ENCODE results near the gene BYSL.

BYSL gene

DNA sequence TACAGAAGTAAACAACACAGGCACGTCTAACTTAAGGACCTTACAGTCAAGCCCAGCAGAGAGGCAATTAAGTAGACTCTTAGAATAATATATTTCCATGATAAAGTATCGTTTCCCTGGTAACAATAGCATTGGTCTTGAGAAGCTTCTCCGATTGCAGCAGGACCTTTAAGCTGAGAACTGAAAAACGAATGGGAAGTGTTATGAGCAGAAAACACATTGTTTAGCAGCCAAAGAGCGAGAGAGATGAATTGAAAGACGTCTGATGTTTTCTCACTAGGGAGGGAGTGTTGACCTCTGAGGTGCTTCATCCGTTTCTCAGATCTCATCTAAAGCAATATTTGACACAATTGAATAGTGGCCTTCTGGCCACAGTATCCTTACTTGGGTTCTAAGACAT is 855 bp downstream of the BYSL start:
- TF ChIP-seq, protein P1, sequence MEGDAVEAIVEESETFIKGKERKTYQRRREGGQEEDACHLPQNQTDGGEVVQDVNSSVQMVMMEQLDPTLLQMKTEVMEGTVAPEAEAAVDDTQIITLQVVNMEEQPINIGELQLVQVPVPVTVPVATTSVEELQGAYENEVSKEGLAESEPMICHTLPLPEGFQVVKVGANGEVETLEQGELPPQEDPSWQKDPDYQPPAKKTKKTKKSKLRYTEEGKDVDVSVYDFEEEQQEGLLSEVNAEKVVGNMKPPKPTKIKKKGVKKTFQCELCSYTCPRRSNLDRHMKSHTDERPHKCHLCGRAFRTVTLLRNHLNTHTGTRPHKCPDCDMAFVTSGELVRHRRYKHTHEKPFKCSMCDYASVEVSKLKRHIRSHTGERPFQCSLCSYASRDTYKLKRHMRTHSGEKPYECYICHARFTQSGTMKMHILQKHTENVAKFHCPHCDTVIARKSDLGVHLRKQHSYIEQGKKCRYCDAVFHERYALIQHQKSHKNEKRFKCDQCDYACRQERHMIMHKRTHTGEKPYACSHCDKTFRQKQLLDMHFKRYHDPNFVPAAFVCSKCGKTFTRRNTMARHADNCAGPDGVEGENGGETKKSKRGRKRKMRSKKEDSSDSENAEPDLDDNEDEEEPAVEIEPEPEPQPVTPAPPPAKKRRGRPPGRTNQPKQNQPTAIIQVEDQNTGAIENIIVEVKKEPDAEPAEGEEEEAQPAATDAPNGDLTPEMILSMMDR (IDR thresholded peaks at IDR 0.05; ENCODE audit: low read depth, low read length, missing control alignments), result no peak
- Histone ChIP-seq H3K27me3 (replicated peaks) (no peaks in the 10 kb centered on the region), H3K36me3 (replicated peaks) (peaks cover 9% of the 10 kb centered on the region), H3K4me3 (ENCODE audit: low read depth, low read length) (peak overlapping the region; percentile 69), H3K27ac (peak overlapping the region; percentile 97)
- in situ Hi-C loops (cut with HindIII; ENCODE audit: low pct_ligation_motif_present, low sequenced_read_pairs), result no loop called here
- no peak for DNase-seq

GRCh38 chr6:41927253-41927652 is 6.0 kb downstream of the BYSL start:
- TF ChIP-seq, protein P1 (IDR thresholded peaks at IDR 0.05; ENCODE audit: low read depth, low read length, missing control alignments), result no peak
- DNase-seq, result no peak
- Histone ChIP-seq H3K27me3 (replicated peaks) (no peaks in the 10 kb centered on the region), H3K27ac (no peak overlapping the region), H3K36me3 (replicated peaks) (peaks cover 53% of the 10 kb centered on the region), H3K4me3 (ENCODE audit: low read depth, low read length) (no peak overlapping the region)
- in situ Hi-C loops (cut with HindIII; ENCODE audit: low pct_ligation_motif_present, low sequenced_read_pairs), result no loop called here

DNA sequence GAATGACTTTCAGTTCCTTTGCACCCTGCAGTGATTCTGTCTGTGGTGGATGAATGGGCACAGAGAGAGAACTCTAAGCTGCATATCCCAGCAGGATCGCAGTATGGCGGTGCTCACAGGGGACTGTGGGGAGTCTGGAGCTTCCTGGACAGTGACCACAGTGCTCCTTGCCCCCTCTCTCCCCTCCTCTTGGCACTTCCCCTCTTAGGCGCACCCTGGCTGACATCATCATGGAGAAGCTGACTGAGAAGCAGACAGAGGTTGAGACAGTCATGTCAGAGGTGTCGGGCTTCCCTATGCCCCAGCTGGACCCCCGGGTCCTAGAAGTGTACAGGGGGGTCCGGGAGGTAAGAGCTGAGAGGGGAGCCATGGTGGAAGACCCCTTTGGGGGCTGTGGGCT is 8.6 kb downstream of the BYSL start:
- TF ChIP-seq, protein P1 (IDR thresholded peaks at IDR 0.05; ENCODE audit: low read depth, low read length, missing control alignments), result no peak
- in situ Hi-C loops (cut with HindIII; ENCODE audit: low pct_ligation_motif_present, low sequenced_read_pairs), result no loop called here
- no peak overlapping the region for H3K27ac ChIP-seq
- no peaks in the 10 kb centered on the region for H3K27me3 ChIP-seq (replicated peaks)
- no peak overlapping the region for H3K4me3 ChIP-seq (ENCODE audit: low read depth, low read length)
- no peak for DNase-seq
- peaks cover 72% of the 10 kb centered on the region for H3K36me3 ChIP-seq (replicated peaks)

DNA sequence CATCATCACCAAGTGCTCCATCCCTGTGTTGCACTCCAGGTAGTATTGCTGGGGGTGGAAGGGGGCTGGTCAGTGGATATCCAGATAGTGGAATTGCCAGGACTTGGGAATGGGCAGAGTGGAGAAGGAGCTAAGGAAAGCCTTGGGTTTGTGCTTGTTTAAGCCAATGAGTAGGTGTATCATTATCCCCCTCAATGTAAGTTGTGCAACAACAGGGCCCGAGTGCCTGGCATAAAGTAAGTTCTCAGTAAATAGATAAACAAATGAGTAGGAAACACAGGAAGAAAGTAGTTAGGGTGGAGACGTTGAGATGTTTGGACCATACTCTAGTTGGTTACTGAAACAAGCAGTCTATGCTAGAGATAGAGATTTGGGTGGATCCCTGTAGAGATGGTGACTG is 10.5 kb downstream of the BYSL start:
- in situ Hi-C loops (cut with HindIII; ENCODE audit: low pct_ligation_motif_present, low sequenced_read_pairs), result no loop called here
- no peak for DNase-seq
- TF ChIP-seq, protein P1 (IDR thresholded peaks at IDR 0.05; ENCODE audit: low read depth, low read length, missing control alignments), result no peak
- Histone ChIP-seq H3K4me3 (ENCODE audit: low read depth, low read length) (no peak overlapping the region), H3K36me3 (replicated peaks) (peaks cover 86% of the 10 kb centered on the region), H3K27ac (no peak overlapping the region), H3K27me3 (replicated peaks) (no peaks in the 10 kb centered on the region)

GRCh38 chr6:41932378-41932777 is 11.1 kb downstream of the BYSL start:
- Histone ChIP-seq H3K27me3 (replicated peaks) (no peaks in the 10 kb centered on the region), H3K4me3 (ENCODE audit: low read depth, low read length) (no peak overlapping the region), H3K36me3 (replicated peaks) (peaks cover 88% of the 10 kb centered on the region), H3K27ac (no peak overlapping the region)
- no peak for DNase-seq
- TF ChIP-seq, protein P1 (IDR thresholded peaks at IDR 0.05; ENCODE audit: low read depth, low read length, missing control alignments), result no peak
- in situ Hi-C loops (cut with HindIII; ENCODE audit: low pct_ligation_motif_present, low sequenced_read_pairs), result no loop called here

All from brain microvascular endothelial cell (primary cell).